Fibroblast of skin of left quadriceps (primary cell): Measurements from ENCODE around the gene NR2C1.
A peak's percentile ranks its signal among the peaks of the same experiment; 100 is the strongest.

Experiments
- DNase-seq, 2 experiments: peaks; one replicate each; pipeline ENCODE4 v3.0.0-alpha.2; 2013; ENCODE audit warnings: low read depth in 2 of 2

NR2C1 gene

DNA sequence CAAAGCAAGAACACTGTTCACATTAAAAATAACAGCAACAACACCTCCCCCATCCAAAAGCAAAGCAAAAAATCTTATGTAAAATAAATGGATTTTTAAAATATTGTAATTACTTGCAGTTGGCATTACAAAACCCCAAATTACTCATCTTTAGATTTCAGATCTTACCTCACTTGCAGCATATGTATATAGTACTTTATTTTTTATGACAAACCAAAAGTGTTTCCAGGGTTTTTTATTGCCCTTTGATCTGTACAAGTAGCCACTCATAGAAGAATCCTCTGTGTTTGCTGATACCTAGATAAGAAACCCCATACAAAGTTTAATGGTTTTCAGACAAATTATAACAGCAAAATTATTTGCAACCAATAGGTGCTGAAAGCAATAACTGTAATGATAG, 12.2 kb upstream of the NR2C1 start:
- DNase-seq: no peak

DNA sequence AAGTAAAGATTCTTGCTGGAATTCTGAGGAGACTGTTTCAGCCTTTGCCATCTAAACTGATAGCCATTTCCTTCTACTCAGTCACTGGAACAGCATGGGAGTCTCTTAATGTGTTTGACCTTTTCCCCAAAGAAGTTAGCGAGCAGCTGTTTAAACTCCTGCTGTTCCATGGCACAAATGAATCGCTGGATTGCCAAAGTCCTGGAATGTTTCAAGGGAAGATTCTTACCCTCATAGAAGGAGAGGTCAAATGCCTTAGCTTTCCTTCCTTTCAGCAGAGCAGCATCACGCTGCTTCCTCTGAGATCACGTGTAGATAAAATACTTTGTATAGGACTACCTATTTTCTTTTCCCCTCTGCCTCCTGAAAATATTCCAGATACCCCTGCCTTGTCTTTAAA, 10.5 kb upstream of the NR2C1 start:
- peak in 1 of 2 experiments; percentile 33 for DNase-seq

DNA sequence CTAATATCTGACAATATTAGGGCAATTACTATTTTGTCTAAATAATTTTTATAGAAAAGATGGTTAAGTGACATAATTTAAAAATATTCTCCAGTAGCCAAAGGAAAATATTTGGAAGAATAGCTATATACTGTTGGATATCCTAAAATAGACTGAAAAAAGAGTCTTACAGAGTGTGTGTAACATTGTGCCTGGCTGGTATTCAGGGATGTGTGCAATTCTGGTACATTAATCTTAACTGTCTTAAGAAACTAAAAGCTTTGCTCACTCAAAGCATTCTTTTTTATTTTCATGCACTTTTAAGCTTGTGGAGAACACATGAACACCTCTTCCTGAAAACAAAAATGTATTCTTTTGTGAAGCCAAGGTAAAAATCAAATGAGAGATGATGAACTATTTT, 10.1 kb upstream of the NR2C1 start:
- DNase-seq: no peak

DNA sequence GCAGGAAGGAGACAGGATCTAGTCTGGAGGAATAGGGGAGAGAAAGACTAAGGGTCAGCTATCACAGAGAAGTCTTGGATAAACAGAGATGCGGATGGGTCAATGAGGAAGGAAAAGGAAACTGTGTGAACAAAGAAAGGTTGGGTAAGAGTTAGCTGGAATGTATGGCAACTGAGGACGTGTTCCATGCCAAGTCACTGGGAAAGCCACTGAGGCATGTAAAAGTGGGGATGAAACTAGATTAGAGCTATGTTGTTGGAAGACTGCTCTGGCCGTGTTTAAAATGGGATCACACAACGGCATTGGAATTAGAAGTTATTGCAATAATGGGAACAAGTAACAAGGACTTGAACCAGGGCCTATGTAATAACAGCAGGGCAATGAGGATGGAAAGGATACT, 3.9 kb upstream of the NR2C1 start:
- no peak for DNase-seq

DNA sequence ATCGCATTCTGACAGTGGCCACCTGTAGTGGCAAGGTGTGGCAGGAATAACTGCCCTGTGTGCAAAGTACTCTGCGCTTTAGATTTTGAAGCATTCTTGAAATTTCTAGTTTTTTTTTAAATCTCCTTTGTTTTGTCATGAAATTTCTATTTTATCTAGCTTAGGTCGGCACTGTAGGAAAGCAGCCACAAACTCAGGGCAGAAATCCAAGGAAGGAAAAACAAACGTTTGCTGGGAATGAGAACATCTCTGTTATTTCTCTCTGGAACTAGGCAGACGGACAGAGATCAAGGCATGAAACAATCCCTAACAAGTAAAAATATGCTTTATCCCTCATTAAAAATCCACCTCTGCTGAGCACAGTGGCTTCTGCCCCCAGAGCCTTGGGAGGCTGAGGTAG, 1.3 kb upstream of the NR2C1 start:
- no peak for DNase-seq

DNA sequence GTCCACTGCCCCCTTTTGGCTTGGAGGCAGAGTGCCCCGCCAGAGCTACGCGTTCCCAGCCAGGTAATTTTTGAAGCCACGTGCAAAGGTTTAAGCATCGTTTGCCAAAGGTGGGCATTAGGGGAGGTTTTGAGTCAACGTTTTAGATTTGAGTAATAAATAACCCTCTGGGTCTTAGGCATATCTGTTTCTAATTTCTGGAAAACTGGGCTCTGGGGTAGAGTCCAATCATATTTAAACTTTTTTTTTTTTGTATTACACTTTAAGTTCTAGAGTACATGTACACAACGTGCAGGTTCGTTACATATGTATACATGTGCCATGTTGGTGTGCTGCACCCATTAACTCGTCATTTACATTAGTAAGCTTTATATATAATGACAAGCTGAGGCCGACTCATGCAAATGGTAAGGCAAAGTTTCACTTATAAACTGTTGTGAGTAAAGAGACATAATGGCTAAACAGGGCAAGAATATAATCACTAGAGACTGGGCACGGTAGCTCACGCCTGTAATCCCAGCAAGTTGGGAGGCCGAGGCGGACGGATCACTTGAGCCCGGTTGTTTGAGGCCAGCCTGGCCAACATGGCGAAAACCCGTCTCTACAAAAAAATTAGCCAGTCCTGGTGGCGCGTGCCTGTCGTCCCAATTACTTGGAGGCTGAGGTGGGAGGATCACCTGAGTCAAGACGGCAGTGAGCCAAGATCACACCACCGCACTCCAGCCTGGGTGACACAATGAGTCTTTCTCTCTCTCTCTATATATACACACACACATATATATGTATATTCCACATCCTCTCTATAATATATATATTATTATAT, 491 bp upstream of the NR2C1 start:
- no peak for DNase-seq

DNA sequence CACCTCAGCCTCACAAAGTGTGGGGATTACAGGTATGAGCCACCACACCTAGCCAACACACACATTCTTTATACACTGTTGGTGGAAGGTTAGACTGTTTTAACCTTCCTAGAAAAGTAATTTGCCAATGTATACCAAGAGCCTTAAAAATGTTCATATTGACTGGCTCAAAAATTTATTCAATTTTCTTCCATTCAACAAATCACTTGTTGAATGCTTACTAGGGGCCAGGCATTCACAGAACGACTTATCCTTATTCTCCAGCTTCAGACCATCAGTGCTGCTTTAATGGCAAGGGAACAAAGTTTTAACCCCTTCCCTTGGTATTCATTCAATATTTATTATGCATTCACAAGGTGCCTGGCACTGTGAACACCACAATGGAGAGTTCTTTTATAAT, 3.0 kb downstream of the NR2C1 start:
- no peak for DNase-seq

DNA sequence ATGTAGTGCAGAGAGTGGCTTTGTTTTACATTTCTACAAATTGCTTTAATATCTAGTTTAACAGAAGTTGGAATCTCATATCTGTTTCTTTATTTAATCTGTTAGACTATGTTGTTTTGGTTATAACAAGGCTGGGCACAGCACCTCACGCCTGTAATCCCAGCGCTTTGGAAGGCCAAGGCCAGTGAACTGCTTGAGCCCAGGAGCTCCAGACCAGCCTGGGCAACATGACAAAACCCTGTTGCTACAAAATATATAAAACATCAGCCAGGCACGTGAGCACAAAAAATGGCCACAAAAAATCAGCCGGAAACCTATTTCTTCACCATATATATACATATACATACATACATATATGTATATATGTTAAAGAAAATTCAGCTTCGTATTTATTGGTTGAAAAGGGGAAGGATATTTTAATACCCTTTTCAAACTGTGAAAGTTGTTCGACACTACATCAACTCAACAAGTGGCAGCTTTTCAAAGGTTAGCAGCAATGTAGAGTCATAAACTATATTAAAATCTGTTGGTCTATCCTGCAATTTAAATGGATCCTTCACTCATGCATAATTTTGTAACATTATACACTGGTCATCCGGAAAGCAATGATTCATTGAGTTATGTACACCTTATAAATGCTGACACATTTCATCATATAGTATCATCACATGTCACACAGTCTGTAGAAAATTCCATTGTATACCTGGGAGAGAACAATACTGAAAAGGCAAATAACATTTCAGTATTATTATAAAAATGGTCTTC, 7.1 kb downstream of the NR2C1 start:
- no peak for DNase-seq

DNA sequence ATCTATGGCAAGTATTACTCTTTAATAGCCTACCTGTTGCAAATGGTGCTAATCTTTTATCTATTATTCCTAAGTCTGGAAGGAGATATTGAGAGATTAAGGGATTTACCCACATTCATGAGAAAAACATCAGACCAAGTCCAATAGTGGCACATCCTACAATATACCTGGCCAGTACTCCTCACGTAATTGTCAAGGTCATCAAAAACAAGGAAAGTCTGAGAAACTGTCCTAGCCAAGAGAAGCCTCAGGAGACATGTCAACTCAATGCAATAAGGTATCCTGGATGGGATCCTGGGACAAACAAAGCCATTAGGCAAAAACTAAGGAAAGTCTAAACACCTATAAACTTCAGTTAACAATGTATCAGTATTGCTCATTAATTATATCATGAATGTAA, 12.5 kb downstream of the NR2C1 start:
- DNase-seq: no peak

DNA sequence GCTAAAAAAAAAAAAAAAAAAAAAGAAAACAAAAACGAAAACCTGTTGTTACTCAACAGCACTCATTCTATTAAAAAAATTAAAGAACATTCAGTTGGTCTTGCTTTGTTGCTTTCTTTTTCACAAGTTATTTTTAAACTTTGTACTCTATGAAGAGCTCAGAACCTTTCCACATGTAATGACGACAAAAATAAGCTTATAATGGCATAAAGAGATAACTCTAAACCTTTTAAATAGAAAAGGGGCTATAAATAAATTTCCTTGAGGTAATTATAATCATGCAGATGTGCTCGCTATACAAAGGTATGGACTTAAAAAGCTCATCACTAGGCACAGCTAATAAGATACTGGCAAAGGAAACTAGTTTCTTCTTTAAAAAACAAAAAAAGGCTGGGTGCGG, 13.4 kb downstream of the NR2C1 start:
- DNase-seq: no peak

DNA sequence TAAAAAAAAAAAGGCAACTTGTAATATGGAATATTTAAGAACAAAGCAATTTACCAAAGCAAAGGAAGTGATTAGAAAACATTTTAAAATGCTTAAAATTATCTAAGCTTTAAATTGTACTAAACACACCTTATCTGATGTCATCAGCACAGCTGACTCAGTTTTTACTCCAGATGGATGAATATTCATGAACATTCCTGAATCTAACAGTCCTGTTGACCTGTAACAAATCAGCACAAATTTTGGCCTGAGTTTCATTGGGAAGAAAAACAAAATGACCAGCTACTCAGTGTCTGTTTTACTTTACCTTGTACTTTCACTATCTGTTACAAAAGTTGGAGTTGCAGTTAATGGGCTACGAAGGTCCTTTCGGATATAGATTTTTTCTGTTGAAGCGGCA, 16.0 kb downstream of the NR2C1 start:
- DNase-seq: no peak

DNA sequence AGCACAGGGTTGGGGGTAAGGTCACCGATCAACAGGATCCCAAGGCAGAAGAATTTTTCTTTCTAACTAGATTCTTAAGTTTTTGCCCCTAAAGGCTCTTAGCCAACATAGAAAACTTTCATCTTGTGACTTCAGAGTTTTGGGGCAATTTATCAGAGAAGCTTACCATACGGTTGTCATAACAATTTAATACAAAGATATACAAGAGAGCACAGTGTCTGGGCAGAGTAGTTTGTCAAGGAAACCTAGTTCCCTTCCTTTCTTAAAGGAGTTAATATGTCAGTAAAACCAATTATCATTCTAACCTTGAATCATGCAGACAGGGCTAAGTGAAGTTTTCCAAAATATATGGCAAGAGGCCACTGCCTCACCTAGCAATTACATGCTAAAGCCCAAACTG, 18.4 kb downstream of the NR2C1 start:
- DNase-seq: no peak

DNA sequence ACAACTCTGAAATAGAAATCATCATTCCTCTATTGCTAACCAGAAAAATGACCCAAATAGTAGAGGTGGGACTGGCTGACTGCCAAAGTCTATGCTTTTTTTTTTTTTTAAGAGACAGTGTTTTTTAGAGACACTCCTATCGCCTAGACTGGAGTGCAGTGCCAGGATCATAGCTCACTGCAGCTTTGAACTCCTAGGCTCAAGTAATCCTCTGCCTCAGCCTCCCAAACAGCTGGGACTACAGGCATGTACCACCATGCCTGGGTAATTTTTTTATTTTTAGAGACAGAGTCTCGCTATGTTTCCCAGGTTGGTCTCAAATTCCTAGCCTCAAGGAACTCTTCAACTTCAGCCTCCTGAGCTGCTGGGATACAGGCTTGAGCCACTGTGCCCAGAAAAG, 19.2 kb downstream of the NR2C1 start:
- no peak for DNase-seq

DNA sequence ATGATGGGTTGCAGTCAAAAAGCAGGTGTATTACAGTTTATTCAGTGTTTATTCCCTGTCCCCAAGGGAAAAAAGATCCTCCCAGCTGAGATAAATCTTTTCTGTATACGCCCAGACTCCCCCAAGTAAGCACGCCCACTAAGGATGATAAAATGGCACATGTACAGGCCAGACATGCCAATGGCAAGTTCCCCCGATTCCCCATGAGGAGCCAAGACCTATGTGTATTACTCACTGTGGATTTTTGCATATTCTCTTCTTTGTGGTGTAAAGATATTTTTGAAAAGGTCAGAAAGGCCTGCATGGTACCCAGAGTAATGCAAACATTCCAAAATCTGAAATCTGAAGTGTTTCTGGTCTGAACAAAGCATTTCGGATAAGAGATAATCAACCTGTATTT, 22.2 kb downstream of the NR2C1 start:
- no peak for DNase-seq

DNA sequence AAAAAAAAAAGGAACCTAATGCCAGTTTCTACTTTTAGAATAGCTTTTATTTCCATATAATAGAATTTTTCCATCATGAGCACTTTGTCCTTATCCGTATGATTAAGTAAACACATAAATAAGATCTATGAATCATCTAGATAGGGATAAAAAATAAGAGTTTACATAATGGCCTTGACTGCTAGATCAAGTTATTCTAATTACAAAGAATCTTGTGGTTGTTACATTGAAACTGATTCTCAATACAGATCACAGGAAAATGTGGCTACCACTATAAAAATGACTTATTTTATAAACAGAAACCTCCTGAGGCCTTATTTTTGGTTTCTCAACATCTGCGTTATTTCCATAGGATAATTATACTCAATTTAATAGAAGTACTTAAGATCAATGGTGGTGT, 35.5 kb downstream of the NR2C1 start:
- no peak for DNase-seq

DNA sequence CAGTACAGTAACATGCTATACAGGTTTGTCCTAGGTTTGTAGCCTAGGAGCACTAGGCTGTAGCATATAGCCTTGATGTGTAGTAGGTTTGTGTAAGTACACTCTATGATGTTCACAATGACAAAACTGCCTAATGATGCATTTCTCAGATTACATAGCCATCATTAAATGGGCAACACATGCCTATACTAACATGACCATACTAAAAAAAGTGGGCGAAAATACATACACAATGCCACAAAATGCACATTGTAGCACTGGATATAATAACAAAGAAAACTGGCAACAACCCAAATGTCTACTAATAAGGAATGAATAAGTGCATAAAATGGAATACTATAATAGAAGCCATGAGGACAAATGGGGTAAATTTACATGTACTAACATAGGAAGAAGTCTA, 38.7 kb downstream of the NR2C1 start:
- no peak for DNase-seq

DNA sequence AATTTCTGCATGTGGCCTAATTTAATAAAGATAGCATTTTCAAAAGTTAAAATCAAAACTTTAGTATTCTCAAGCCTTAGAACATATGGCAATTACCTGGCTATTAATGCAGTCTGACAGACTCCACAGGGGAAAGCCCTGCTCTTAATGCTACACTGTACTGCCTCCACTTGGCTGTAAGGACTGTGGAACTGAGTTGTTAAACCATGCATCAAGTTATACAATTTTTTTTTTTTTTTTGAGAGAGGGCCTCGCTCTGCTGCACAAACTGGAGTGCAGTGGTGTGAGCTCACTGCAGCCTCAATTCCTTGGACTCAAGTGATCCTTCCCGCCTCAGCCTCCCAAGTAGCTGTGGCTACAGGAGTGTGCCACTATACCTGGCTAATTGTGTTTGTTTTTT, 50.9 kb downstream of the NR2C1 start:
- no peak for DNase-seq

DNA sequence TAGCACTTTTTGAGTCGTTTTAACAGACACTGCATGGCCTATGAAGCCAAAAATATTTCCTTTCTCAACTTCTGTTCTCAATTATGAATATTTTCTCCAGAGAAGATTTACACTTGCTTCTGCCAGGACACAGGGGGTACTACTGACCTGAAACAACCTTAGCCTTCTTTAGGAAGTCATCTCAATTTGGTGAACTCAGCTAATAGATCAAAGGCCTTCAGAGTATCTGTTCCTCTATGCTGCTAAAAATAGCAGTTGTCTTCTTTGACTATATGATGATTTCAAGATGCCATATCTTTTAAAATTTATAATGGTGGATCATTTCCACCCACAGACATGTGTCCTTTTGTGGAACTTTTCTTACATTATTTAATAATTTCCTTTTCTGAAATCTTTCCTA, 55.9 kb downstream of the NR2C1 start:
- DNase-seq: no peak

DNA sequence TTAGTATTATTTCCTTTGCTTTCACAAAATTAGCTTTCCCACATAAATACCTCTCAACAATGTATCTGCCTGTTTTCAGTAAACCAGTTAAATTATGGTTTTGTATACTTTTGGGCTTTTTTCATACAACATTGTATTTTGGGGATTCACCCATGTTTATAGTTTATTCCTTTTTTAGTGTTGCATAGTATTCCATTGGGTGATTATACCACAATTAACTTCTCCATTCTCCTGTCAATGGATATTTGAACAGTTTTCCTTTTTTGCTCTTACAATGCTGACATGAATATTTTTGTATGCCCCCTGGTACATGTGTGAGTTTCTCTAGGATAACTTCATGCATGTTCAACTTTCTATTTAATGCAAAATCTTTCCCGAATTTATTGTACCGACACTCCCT, 57.3 kb downstream of the NR2C1 start:
- DNase-seq: no peak

DNA sequence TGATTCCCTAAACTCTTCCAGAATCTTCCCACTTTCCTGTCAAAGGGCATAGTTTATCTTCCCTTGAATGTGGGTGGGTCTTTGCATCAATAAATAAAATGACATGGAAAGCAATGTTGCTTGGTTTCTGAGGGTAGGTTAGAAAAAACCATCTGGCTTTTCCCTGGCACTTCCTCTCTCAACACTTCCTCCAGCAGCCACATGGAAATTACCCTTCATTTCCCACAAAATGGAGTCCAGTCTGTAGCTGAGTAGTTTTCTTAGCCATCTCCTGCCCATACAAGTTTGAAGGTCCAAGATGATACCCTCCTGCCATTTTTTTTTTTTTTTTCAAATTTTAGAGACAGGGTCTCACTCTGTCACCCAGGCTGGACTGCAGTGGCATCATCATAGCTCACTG, 58.9 kb downstream of the NR2C1 start:
- DNase-seq: no peak

DNA sequence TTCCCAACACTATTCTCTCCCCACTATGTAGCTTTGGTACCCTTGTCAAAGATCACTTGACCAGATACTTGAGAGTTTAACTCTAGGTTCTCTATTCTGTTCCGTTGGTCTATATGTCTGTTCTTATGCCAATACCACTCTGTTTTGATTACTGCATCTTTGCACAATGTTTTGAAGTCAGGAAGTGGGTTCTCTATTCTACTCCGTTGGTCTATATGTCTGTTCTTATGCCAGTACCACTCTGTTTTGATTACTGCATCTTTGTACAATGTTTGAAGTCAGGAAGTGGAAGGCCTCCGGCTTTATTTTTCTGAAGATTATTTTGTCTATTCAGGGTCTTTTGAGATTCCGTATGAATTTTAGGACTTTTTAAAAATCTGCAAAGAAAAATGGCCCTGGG, 67.2 kb downstream of the NR2C1 start:
- DNase-seq: no peak

DNA sequence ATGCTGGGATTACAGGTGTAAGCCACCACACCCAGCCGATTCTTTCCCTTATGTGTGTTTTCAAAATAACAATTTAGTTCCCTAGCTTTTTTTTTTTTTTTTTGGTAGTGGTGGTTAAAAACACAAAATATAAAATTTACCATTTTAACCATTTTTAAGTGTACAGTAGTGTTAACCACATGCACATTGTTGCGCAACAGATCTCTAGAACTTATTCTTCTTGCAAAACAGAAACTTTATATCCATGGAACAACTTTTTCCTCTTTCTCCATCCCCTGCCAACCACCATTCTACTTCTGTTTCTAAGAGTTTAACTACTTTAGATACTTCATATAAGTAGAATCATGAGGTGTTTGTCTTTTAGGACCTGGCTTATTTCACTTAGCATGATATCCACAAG, 68.8 kb downstream of the NR2C1 start:
- no peak for DNase-seq

DNA sequence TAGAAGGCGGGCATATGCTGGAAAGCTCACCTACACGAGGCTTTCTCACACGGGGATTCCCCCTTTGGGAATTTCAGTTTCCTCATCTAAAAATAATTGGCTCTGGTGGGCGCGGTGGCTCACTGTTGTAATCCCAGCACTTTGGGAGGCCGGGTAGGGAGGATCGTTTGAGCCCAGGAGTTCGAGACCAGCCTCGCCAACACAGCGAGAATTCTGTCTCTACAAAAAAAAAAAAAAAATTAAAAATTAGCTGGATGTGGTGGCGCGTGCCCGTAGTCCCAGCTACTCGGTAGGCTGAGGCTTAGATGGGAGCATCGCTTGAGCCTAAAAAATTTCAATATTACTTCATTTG, 69.5 kb downstream of the NR2C1 start:
- no peak for DNase-seq
